ENCODE measurements around the gene SBK2. TPM values are rescaled to one million over a fixed set of nuclear protein-coding genes. Genes with fewer than 3 reads are reported as not detected.

Gene SBK2
- total RNA-seq, 1 experiment from 2014 or later: not detected

- Histone ChIP-seq H3K4me3 (ENCODE audit: low read length) (no peak overlapping the region), H3K9me3 (ENCODE audit: low read length) (no peaks in the 10 kb centered on the region), H3K9me2 (replicated peaks; ENCODE audit: low read length) (no peaks in the 10 kb centered on the region), H4K20me1 (ENCODE audit: low read length) (no peaks in the 10 kb centered on the region), H3F3A (ENCODE audit: low read length, unreplicated experiment) (no peaks in the 10 kb centered on the region), H3K9ac (ENCODE audit: low read length) (no peak overlapping the region), H3K36me3 (ENCODE audit: low read depth, low read length) (no peaks in the 10 kb centered on the region), H3K27me3 (ENCODE audit: low read length) (no peaks in the 10 kb centered on the region), H3K27ac (ENCODE audit: low read length) (no peak overlapping the region), H3K79me2 (ENCODE audit: low read length) (no peaks in the 10 kb centered on the region), H3K4me1 (ENCODE audit: insufficient read depth, low read length) (peaks cover 12% of the 10 kb centered on the region; the same call in 1 of the 2 replicates), H3K4me2 (ENCODE audit: low read length) (peak overlapping the region; percentile 33; the same call in 1 of the 2 replicates), H2AFZ (ENCODE audit: low read length) (no peak overlapping the region)
- intact Hi-C loops (cut with micrococcal nuclease): loop anchor here (1.0 kb wide), 1 partner anchor 22 kb away; no protein-coding TSS in a partner anchor
- CTCF ChIA-PET: interaction anchor here (0.8 kb wide), 1 partner anchor 58 kb away, joined by 3 read pairs; no protein-coding TSS in a partner anchor
- POLR2A ChIA-PET (ENCODE audit: unreplicated experiment): interaction anchor here (0.6 kb wide), 1 partner anchor 73 kb away, joined by 5 read pairs; no protein-coding TSS in a partner anchor
- no peak for TF ChIP-seq EZH2phosphoT487 (IDR thresholded peaks at IDR 0.05; ENCODE audit: borderline replicate concordance, low read length)
- no peak for TF ChIP-seq CTCF (conservative IDR thresholded peaks at IDR 0.05; ENCODE audit: low read depth, low read length)
- no peak for TF ChIP-seq EZH2 (IDR thresholded peaks at IDR 0.05; ENCODE audit: low read length, unreplicated experiment)
- DNase-seq (no peak), ATAC-seq (no peak)
- BruUV-seq (replicated peaks): no TSS peak
Observed at GRCh38 chr19:55525289-55526101, 11.4 kb downstream of the SBK2 start.

DNA sequence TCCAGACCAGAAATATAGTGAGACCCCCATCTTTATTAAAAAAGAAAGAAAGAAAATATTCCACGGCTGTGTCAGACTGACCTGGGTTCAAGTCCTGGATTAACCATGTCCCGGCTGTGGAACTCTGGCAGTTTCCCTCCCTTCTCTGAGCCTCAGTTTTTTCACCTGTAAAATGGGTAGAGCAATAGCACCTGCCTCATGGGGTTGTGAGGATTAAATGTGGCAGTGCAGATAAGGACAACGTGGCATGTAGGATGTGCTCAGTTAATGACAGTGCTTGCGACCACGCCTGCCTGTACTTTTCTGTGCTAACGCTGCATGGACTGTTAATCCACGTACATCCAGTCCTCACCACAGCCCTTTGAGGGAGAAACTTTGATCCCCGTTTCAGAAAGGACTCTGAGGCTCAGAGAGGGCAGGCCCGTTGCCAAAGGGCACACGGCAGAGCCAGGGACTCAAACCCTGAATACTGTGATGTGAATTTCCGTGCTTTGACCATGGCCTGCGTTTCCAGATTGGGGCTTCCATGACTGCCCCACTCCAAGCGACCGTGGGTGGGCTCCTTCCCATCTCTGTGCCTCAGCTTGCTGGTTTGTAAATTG, 16.1 kb downstream of the SBK2 start:
- BruUV-seq (replicated peaks): no TSS peak

More for the DNA sequence above, 16.1 kb downstream of the SBK2 start:
- Histone ChIP-seq H3K4me3 (ENCODE audit: low read length) (no peak overlapping the region), H3K79me2 (ENCODE audit: low read length) (no peaks in the 10 kb centered on the region), H4K20me1 (ENCODE audit: low read length) (no peaks in the 10 kb centered on the region), H3K9me3 (ENCODE audit: low read length) (no peaks in the 10 kb centered on the region), H3K4me2 (ENCODE audit: low read length) (no peak overlapping the region), H2AFZ (ENCODE audit: low read length) (no peak overlapping the region), H3K36me3 (ENCODE audit: low read depth, low read length) (no peaks in the 10 kb centered on the region), H3K27ac (ENCODE audit: low read length) (peak overlapping the region; percentile 54), H3K27me3 (ENCODE audit: low read length) (no peaks in the 10 kb centered on the region), H3K9ac (ENCODE audit: low read length) (no peak overlapping the region), H3K9me2 (replicated peaks; ENCODE audit: low read length) (peaks cover 3% of the 10 kb centered on the region; the same call in 1 of the 2 replicates), H3F3A (ENCODE audit: low read length, unreplicated experiment) (no peaks in the 10 kb centered on the region), H3K4me1 (ENCODE audit: insufficient read depth, low read length) (peaks cover 10% of the 10 kb centered on the region; the same call in 1 of the 2 replicates)
- no peak for DNase-seq
- intact Hi-C loops (cut with micrococcal nuclease): no loop called here
- TF ChIP-seq EZH2phosphoT487 (IDR thresholded peaks at IDR 0.05; ENCODE audit: borderline replicate concordance, low read length) (no peak), EZH2 (IDR thresholded peaks at IDR 0.05; ENCODE audit: low read length, unreplicated experiment) (no peak), CTCF (conservative IDR thresholded peaks at IDR 0.05; ENCODE audit: low read depth, low read length) (no peak)
- ChIA-PET CTCF (no interaction called here), POLR2A (ENCODE audit: unreplicated experiment) (no interaction called here)
- ATAC-seq: no peak
